HCT116 (cell line): Measurements from ENCODE around the gene CPED1. TPM values are rescaled to one million over a fixed set of nuclear protein-coding genes. Genes with fewer than 3 reads are reported as not detected.

Source experiments
- ATAC-seq: fragments of 200-7000 bp; cut with Tn5 transposase; 2 replicates; pipeline ENCODE4 v1.9.1; 2020; ENCODE audit warnings: mild to moderate bottlenecking, moderate library complexity
- BruUV-seq: library from RNA; stranded (reverse); fragments of 400-500 nt; replicated peaks from 2 replicates; lab custom pipeline; 2021; lab: Mats Ljungman, UMichigan
- CTCF ChIA-PET: fragments of 300-600 bp; sonication (Branson Sonifier 250); formaldehyde crosslinking; loops from one replicate; lab custom pipeline; 2021; ENCODE audit warnings: antibody characterized with exemption; lab: Charles Lee
- POLR2A ChIA-PET: fragments of 300-600, 350-600 bp; sonication (Branson Sonifier 250); formaldehyde crosslinking; loops from one replicate; lab custom pipeline; 2021; ENCODE audit warnings: antibody characterized with exemption; lab: Charles Lee
- RAD21 ChIA-PET, 2 experiments: fragments of 300-600 bp; sonication (Branson Sonifier 250); formaldehyde crosslinking; loops; one replicate each; lab custom pipeline; 2023; ENCODE audit warnings: low total read pairs in 2 of 2; ENCODE audit not compliant: uncharacterized antibody in 2 of 2, unreplicated experiment in 2 of 2, low non-redundant PET in 1 of 2; lab: Charles Lee
- DNase-seq: peaks from one replicate; pipeline ENCODE4 v3.0.0-alpha.2; 2010; ENCODE audit warnings: low read depth, low spot score
- H2AFZ ChIP-seq: fragments of 200-600 bp; shearing (Covaris generic), sonication (generic); 2 replicates; pipeline ENCODE4 v1.6.1; 2017; ENCODE audit warnings: low read depth, mixed run types, mixed read lengths, antibody characterized with exemption, low read length; ENCODE audit not compliant: poor library complexity, severe bottlenecking
- H3K27ac ChIP-seq: 2 replicates; pipeline ENCODE4 v1.5.1; 2012; ENCODE audit warnings: low read depth, low read length
- H3K27me3 ChIP-seq: fragments of 200-600 bp; sonication (generic); 2 replicates; pipeline ENCODE4 v1.6.1; 2016; ENCODE audit warnings: mixed run types, low read length, mixed read lengths; ENCODE audit not compliant: insufficient read depth
- H3K36me3 ChIP-seq, 2 experiments: fragments of 200-500 bp in 1 of 2; fragments of 200-600 bp in 1 of 2; sonication (Bioruptor generic) in 1 of 2; sonication (generic) in 1 of 2; 2 replicates each; pipeline versions ENCODE4 v1.5.1 to v1.6.1; 2014 to 2016; ENCODE audit warnings: low read length in 2 of 2, inconsistent platforms in 1 of 2, mixed read lengths in 1 of 2, mixed run types in 1 of 2; ENCODE audit not compliant: insufficient read depth in 2 of 2, control insufficient read depth in 1 of 2
- H3K4me1 ChIP-seq, 2 experiments: fragments of 200-600 bp in 1 of 2; sonication (generic) in 1 of 2; 2 replicates each; pipeline versions ENCODE4 v1.5.1 to v1.6.1; 2012 to 2017; ENCODE audit warnings: low read length in 2 of 2, inconsistent platforms in 1 of 2, mild to moderate bottlenecking in 1 of 2, mixed read lengths in 1 of 2, mixed run types in 1 of 2, moderate library complexity in 1 of 2; ENCODE audit not compliant: insufficient read depth in 2 of 2, control insufficient read depth in 1 of 2
- H3K4me2 ChIP-seq: fragments of 200-600 bp; sonication (generic); 2 replicates; pipeline ENCODE4 v1.6.1; 2017; ENCODE audit warnings: mixed run types, low read length, mixed read lengths
- H3K4me3 ChIP-seq, 2 experiments: fragments of 200-600 bp in 1 of 2; sonication (generic) in 1 of 2; replicated peaks in 1 of 2; 2 replicates each; pipeline ENCODE4 v1.5.1; 2011 to 2016; ENCODE audit warnings: low read length in 2 of 2, control low read depth in 1 of 2, low read depth in 1 of 2, mild to moderate bottlenecking in 1 of 2, mixed read lengths in 1 of 2, mixed run types in 1 of 2
- H3K79me2 ChIP-seq: fragments of 200-600 bp; sonication (generic); 2 replicates; pipeline ENCODE4 v1.6.1; 2017; ENCODE audit warnings: mild to moderate bottlenecking, mixed run types, low read length, moderate library complexity, mixed read lengths; ENCODE audit not compliant: insufficient read depth
- H3K9ac ChIP-seq: fragments of 200-600 bp; sonication (generic); 2 replicates; pipeline ENCODE4 v1.6.1; 2016; ENCODE audit warnings: low read length, mixed read lengths
- H3K9me2 ChIP-seq: fragments of 200-600 bp; sonication (generic), shearing (Covaris generic); 2 replicates; pipeline ENCODE4 v1.6.1; 2017; ENCODE audit warnings: mixed run types, mild to moderate bottlenecking, moderate library complexity; ENCODE audit not compliant: insufficient read depth
- H3K9me3 ChIP-seq, 2 experiments: fragments of 200-500 bp in 1 of 2; fragments of 200-600 bp in 1 of 2; sonication (Bioruptor generic) in 1 of 2; sonication (generic) in 1 of 2; 2 replicates each; pipeline ENCODE4 v1.6.1; 2014 to 2017; ENCODE audit warnings: low read length in 2 of 2, mixed read lengths in 2 of 2, inconsistent platforms in 1 of 2, low read depth in 1 of 2, mild to moderate bottlenecking in 1 of 2, mixed run types in 1 of 2, moderate library complexity in 1 of 2; ENCODE audit not compliant: control insufficient read depth in 1 of 2, insufficient read depth in 1 of 2
- H4K20me1 ChIP-seq: fragments of 200-600 bp; sonication (generic), shearing (Covaris generic); 2 replicates; pipeline ENCODE4 v1.6.1; 2017; ENCODE audit warnings: mixed run types, mild to moderate bottlenecking, moderate library complexity; ENCODE audit not compliant: insufficient read depth
- CBX3 ChIP-seq: IDR thresholded peaks from 2 replicates; pipeline ENCODE4 v1.6.1; 2012; ENCODE audit warnings: low read depth
- CEBPB ChIP-seq: IDR thresholded peaks from 2 replicates; pipeline ENCODE4 v1.6.1; 2012; ENCODE audit warnings: low read depth
- EGR1 ChIP-seq: IDR thresholded peaks from 2 replicates; pipeline ENCODE4 v1.6.1; 2012; ENCODE audit warnings: low read depth
- ELF1 ChIP-seq: IDR thresholded peaks from 2 replicates; pipeline ENCODE4 v1.6.1; 2012; ENCODE audit warnings: low read depth, borderline replicate concordance
- EZH2 ChIP-seq: fragments of 200-600 bp; sonication (generic); IDR thresholded peaks from 2 replicates; pipeline ENCODE4 v1.6.1; 2017; ENCODE audit warnings: antibody characterized with exemption, mixed run types
- EZH2phosphoT487 ChIP-seq: fragments of 200-600 bp; IDR thresholded peaks from 2 replicates; pipeline ENCODE4 v1.6.1; 2018; ENCODE audit warnings: antibody characterized with exemption, borderline replicate concordance
- FOSL1 ChIP-seq: IDR thresholded peaks from 2 replicates; pipeline ENCODE4 v1.6.1; 2012; ENCODE audit warnings: low read depth
- POLR2A ChIP-seq: IDR thresholded peaks from 2 replicates; pipeline ENCODE4 v1.7.0; 2011; ENCODE audit warnings: borderline replicate concordance; ENCODE audit not compliant: insufficient read depth, insufficient read length; ENCODE audit errors: extremely low read depth
- POLR2AphosphoS5 ChIP-seq: IDR thresholded peaks from 2 replicates; pipeline ENCODE4 v1.6.1; 2011; ENCODE audit warnings: mild to moderate bottlenecking, low read depth, low read length, moderate library complexity
- RAD21 ChIP-seq: IDR thresholded peaks from 2 replicates; pipeline ENCODE4 v1.6.1; 2012; ENCODE audit warnings: low read depth, mild to moderate bottlenecking
- SIN3A ChIP-seq: IDR thresholded peaks from 2 replicates; pipeline ENCODE4 v1.6.1; 2012; ENCODE audit warnings: low read depth
- SP1 ChIP-seq: IDR thresholded peaks from 2 replicates; pipeline ENCODE4 v1.6.1; 2012; ENCODE audit warnings: low read depth
- TCF7L2 ChIP-seq: IDR thresholded peaks from 2 replicates; pipeline ENCODE4 v1.7.0; 2011; ENCODE audit warnings: borderline replicate concordance, inconsistent platforms; ENCODE audit not compliant: insufficient read depth, insufficient read length; ENCODE audit errors: extremely low read depth
- YY1 ChIP-seq: IDR thresholded peaks from 2 replicates; pipeline ENCODE4 v1.6.1; 2011; ENCODE audit warnings: low read length, low read depth, moderate library complexity, mild to moderate bottlenecking; ENCODE audit not compliant: insufficient replicate concordance; ENCODE audit errors: extremely low read depth
- ZBTB33 ChIP-seq: IDR thresholded peaks from 2 replicates; pipeline ENCODE4 v1.6.1; 2011; ENCODE audit warnings: mild to moderate bottlenecking, low read length, moderate library complexity; ENCODE audit not compliant: insufficient replicate concordance; ENCODE audit errors: extremely low read depth
- ZNF274 ChIP-seq: fragments of 200-500 bp; sonication (Bioruptor generic); IDR thresholded peaks from 2 replicates; pipeline ENCODE4 v1.6.1; 2014; ENCODE audit warnings: mild to moderate bottlenecking, low read depth, low read length, inconsistent platforms
- intact Hi-C: fragments of 100-400 bp; cut with micrococcal nuclease; formaldehyde crosslinking; loops from 2 replicates; pipeline ENCODE4 v1.10.0; 2022
- total RNA-seq: library from RNA; stranded (reverse); gene quantifications from one replicate; pipeline ENCODE4 v1.2.1, GENCODE V29; 2021; ENCODE audit not compliant: unreplicated experiment
- TF ChIP-seq, protein P1 (sequence below), 3 experiments: fragments of 200-600 bp in 1 of 3; sonication (generic) in 1 of 3; IDR thresholded peaks in 2 of 3; conservative IDR thresholded peaks in 1 of 3; 2 replicates each; pipeline ENCODE4 v1.5.1; 2012 to 2017; ENCODE audit warnings: low read depth in 2 of 3, low read length in 2 of 3, antibody characterized with exemption in 1 of 3, borderline replicate concordance in 1 of 3, control low read depth in 1 of 3, mild to moderate bottlenecking in 1 of 3, mixed read lengths in 1 of 3, mixed run types in 1 of 3, moderate library complexity in 1 of 3; ENCODE audit not compliant: insufficient read depth in 1 of 3
- TF ChIP-seq, protein P2 (sequence below): IDR thresholded peaks from 2 replicates; pipeline ENCODE4 v1.6.1; 2012; ENCODE audit warnings: low read depth

Gene CPED1
- total RNA-seq, 1 experiment from 2014 or later = 1.2 TPM

DNA sequence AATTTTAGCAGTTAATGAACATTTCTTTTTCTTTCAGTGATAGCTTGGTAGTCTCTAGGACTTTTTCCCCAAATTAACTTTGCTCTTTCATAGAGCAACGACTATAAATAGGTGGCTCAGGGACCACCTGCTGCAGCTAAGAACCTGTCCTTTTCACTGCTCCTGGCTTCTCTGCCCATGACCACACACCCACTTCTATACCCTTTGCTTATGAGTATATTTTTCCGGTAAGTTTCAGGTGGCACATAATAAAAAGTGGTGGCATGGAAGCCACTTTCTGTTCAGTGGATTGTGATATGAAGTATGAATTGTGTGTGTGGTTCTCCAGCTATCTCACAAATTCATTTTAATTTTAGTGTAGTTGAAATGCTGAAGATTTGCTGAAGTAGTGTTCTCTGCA lies 36.7 kb upstream of the CPED1 start:
- BruUV-seq = no TSS peak
- CTCF ChIA-PET = no interaction called here
- peak overlapping the region; percentile 80 for H3K9ac ChIP-seq

More for the DNA sequence above, 36.7 kb upstream of the CPED1 start:
- no peaks in the 10 kb centered on the region for H3K27me3 ChIP-seq
- no peaks in the 10 kb centered on the region for H3K9me3 ChIP-seq
- no peak for ATAC-seq
- peaks cover 23% of the 10 kb centered on the region for H3K79me2 ChIP-seq
- H3K36me3 ChIP-seq = peaks cover 10 to 11% of the 10 kb centered on the region in 2 experiments; a peak in 2 of 4 replicates
- intact Hi-C loops = loop anchor here (5.0 kb wide), 1 partner anchor 385 kb away; no protein-coding TSS in a partner anchor
- RAD21 ChIA-PET = no interaction called here
- H3K27ac ChIP-seq = no peak overlapping the region
- TF ChIP-seq EZH2 = no peak
- TF ChIP-seq ZBTB33 = no peak
- TF ChIP-seq ELF1 = no peak
- TF ChIP-seq ZNF274 = no peak
- no peak for TF ChIP-seq EZH2phosphoT487
- no peak for TF ChIP-seq POLR2A
- no peak for TF ChIP-seq FOSL1
- TF ChIP-seq CEBPB = no peak
- TF ChIP-seq POLR2AphosphoS5 = no peak
- no peak for TF ChIP-seq EGR1
- no peak for TF ChIP-seq SP1
- TF ChIP-seq SIN3A = no peak
- TF ChIP-seq CBX3 = no peak
- no peak for TF ChIP-seq TCF7L2
- no peak for TF ChIP-seq YY1
- no peak for TF ChIP-seq RAD21
- TF ChIP-seq, protein P1, sequence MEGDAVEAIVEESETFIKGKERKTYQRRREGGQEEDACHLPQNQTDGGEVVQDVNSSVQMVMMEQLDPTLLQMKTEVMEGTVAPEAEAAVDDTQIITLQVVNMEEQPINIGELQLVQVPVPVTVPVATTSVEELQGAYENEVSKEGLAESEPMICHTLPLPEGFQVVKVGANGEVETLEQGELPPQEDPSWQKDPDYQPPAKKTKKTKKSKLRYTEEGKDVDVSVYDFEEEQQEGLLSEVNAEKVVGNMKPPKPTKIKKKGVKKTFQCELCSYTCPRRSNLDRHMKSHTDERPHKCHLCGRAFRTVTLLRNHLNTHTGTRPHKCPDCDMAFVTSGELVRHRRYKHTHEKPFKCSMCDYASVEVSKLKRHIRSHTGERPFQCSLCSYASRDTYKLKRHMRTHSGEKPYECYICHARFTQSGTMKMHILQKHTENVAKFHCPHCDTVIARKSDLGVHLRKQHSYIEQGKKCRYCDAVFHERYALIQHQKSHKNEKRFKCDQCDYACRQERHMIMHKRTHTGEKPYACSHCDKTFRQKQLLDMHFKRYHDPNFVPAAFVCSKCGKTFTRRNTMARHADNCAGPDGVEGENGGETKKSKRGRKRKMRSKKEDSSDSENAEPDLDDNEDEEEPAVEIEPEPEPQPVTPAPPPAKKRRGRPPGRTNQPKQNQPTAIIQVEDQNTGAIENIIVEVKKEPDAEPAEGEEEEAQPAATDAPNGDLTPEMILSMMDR (IDR thresholded peaks at IDR 0.05 in 2 of 3, conservative IDR thresholded peaks at IDR 0.05 in 1 of 3; ENCODE audit: borderline replicate concordance in 1 of 3, insufficient read depth in 1 of 3, low read depth in 2 of 3, low read length in 2 of 3) = no peak
- TF ChIP-seq, protein P2, sequence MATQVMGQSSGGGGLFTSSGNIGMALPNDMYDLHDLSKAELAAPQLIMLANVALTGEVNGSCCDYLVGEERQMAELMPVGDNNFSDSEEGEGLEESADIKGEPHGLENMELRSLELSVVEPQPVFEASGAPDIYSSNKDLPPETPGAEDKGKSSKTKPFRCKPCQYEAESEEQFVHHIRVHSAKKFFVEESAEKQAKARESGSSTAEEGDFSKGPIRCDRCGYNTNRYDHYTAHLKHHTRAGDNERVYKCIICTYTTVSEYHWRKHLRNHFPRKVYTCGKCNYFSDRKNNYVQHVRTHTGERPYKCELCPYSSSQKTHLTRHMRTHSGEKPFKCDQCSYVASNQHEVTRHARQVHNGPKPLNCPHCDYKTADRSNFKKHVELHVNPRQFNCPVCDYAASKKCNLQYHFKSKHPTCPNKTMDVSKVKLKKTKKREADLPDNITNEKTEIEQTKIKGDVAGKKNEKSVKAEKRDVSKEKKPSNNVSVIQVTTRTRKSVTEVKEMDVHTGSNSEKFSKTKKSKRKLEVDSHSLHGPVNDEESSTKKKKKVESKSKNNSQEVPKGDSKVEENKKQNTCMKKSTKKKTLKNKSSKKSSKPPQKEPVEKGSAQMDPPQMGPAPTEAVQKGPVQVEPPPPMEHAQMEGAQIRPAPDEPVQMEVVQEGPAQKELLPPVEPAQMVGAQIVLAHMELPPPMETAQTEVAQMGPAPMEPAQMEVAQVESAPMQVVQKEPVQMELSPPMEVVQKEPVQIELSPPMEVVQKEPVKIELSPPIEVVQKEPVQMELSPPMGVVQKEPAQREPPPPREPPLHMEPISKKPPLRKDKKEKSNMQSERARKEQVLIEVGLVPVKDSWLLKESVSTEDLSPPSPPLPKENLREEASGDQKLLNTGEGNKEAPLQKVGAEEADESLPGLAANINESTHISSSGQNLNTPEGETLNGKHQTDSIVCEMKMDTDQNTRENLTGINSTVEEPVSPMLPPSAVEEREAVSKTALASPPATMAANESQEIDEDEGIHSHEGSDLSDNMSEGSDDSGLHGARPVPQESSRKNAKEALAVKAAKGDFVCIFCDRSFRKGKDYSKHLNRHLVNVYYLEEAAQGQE = no peak
- TF ChIP-seq, all 23 proteins: peak for 0
- no peak overlapping the region for H2AFZ ChIP-seq
- H3K9me2 ChIP-seq = no peaks in the 10 kb centered on the region
- no peaks in the 10 kb centered on the region for H4K20me1 ChIP-seq
- POLR2A ChIA-PET = no interaction called here
- H3K4me2 ChIP-seq = peak overlapping the region; percentile 91
- peak overlapping the region; percentile 61 to 83 for H3K4me3 ChIP-seq
- DNase-seq = no peak
- H3K4me1 ChIP-seq = peaks cover 3 to 15% of the 10 kb centered on the region in 2 experiments; a peak in 3 of 4 replicates
